OCI-M2 (cell line): ENCODE results near the gene DIP2A.

Experiments used
- DNase-seq: peaks from one replicate; lab custom pipeline; 2025; ENCODE audit not compliant: unreplicated experiment; lab: John Stamatoyannopoulos, UW

Gene DIP2A

GRCh38 chr21:46581780-46582307, 123.2 kb downstream of the DIP2A start:
- DNase-seq: no peak

- no peak for DNase-seq
Measured at GRCh38 chr21:46585191-46585953, 126.7 kb downstream of the DIP2A start.

GRCh38 chr21:46594276-46594675, 135.6 kb downstream of the DIP2A start:
- DNase-seq: no peak

DNA sequence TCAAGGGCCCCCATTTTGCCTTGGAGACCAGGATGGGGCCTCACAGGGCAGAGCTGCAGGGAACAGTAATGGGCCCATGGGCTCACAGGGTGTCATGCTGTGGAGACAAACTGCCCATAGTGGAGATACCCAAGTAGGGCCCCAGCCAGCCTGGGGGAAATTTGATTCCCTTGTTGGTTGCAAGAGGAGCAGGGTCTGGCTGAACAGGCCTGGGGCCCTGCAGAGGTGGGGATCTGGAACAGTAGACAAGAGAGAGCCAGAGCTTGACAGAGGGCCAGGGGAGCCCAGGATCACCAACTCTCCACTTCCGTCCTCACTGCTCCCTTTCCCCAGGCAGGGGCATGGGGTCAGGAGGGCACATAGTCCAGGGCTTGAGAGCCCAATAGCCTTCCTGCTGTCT, 137.5 kb downstream of the DIP2A start:
- DNase-seq: no peak

DNA sequence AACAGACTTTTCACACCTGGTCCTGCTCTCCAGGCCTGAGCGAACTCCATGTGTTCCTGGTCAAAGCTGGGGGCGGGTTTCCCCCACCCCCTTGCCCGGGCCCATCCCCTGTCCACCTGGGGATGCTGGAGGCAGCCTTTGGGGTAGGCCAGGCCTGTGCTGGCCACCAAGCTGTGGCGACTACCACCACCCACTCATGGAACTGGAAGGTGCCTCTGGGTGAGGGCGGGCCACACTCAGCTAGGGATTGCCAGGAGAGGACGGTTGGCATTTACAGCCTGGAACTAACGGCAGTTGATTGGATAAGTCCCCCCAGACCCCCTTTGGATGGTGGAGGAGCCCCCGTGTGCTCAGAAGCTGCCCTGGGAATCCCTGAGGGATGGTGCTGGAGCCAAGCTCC, 138.3 kb downstream of the DIP2A start:
- no peak for DNase-seq

DNA sequence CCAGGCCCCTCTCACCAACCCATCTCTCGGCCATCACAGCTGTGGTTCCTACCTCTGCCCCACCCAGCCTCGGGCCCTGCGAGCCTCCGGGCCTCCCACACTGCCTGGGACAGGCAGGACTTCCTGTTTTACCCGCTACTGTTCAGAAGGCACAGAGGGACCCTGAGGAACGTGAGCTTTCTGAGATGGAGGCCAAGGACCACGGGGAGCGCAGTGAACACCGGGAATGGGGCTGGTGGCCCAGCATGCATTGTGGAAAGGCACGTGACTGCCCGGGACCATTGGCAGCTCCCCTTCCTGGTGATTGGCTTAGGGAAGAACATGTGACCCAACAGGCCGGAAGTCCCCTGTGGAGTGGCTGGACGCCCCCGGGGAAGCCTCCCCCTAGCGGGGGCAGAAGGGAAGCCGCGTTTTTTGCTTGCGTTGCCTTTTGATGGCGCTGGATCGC, 139.2 kb downstream of the DIP2A start:
- DNase-seq: no peak

DNA sequence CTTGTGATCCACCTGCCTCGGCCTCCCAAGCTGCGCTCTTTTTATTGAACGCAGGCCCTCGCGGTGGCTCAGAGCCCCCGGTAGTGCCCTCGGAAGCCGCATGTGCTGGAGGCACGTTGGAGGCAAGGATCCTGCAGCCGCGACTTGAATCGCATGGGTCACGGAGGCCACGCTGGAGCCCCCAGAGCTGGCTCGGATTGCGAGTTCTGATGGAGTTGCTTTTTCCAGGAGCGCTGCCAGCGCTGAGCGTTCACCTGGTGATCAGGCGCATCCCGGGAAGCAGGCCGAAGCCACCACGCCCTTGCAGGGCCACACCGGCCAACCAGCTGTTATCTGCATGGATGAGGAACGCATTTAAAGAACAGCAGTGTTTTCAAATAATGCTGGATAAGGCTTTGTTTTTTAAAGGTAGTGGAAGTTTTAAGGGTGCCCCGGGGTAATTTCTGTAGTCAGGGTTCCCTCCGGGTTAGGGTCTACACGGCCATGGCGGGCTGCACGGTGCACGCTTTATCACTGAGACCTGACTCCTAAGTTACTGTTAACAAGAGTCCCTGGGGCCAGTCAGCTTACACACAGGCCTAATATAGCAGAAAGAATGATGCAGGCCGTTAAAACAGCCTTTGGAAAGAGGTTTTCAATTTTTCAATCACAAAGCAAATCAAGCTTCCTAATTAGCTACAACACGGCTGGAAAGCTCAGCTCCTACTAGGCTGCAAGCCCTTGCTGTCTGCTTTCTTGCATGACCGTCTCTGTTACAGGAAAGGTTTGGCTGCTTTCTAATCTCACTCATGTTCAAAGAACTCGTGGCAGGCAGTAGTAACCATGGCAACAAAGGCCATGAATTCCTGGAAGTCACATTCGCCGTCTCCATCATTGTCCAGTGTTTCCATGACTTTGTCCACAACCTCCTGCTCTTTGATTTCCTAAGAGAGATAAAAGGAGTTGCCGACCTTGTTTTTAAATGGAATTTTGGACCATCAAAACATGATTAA, 140.2 kb downstream of the DIP2A start:
- no peak for DNase-seq

- no peak for DNase-seq
Measured at GRCh38 chr21:46600305-46600704, 141.6 kb downstream of the DIP2A start.

DNA sequence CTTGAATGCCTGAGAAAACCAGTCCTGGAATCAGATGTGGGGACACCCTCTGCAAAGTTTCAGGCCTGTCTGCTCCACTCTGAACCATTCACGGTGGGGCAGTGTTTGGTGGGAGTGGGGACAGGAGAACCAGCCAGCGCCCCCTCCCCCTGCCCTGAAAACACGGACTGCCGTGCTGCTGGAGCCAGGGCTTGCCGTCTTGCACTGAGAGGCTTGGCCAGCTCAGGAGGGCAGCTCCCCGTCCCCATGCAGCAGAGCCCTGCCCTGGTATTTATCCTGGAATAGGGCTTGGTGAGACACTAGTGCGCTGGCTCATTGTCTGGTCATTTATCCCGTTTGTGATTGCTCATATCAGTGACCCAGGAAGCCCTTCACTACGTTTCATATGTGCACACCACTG, 142.3 kb downstream of the DIP2A start:
- DNase-seq: no peak

GRCh38 chr21:46603228-46603627, 144.5 kb downstream of the DIP2A start:
- no peak for DNase-seq

DNA sequence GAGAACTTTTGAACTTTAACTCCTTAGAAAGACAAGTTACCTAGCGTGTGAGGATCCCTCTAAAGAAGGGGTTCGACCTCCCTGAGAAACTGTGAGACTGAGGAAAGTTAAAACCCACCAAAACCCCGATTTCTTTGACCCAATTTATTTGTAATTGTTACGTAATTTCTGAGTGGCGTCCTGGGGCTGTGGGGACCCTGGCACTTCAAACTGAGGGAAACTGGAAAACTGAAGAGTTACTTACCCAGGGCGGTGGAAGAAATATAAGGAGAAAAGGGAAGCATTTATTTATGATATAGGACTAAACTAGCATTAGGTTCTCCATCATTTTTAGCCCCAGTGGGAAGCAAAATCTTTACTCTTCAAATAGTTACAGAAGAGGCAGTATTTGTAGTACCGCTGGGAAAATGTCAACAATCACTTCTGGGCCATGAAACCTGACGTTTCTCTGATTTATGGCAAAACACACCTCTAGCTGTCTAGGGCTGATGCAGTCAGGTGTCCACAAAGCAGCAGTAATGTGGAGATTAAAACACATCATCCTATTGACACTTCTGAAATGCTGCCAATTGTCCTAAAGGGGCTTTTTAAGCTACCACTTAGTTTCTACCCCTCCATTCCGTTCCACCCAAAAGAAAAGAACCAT, 145.8 kb downstream of the DIP2A start:
- no peak for DNase-seq

DNA sequence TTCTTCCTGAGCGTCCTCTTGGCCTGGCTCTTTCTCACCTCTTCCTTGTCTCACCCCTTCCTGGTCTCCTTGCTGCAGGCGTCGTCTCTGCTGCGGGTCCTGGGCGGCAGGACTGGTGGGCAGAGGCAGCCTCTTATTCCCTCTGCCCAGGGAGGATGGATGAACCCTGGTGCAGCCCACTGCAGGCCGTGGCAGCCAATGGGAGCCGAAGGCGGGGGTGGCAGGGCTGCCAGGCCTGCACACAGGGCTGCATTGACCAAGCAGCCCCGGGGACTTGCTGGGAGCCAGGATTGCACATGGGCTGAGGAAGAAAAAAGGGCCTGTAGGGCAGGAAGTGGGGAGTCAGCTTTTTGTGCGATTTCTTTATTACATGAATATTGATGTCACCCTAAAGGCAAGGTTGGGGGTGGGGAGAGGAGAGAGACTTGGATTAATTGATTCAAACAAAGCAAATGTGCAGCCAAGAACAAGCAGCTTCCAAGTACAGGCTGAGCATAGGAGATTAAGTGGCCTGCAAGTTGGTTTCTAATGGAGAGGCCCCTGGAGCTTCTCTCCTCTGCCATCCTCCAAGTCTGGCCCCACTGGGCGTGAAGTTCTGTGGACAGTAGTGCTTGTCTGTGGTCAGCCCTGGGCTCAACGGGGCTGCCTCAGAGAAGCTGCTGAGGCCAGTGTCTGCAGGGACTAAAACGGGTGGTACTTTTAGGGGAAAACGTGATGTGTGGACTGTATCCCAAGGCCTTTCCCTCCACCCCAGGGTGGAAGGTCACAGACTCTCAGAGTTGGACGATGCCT, 146.5 kb downstream of the DIP2A start, which contains the start of gene S100B:
Gene S100B, minus strand, starts transcription at position 108 of the 792 bp plus-strand sequence. CDS start 2,667 bp downstream, outside the sequence.
- no peak for DNase-seq

DNA sequence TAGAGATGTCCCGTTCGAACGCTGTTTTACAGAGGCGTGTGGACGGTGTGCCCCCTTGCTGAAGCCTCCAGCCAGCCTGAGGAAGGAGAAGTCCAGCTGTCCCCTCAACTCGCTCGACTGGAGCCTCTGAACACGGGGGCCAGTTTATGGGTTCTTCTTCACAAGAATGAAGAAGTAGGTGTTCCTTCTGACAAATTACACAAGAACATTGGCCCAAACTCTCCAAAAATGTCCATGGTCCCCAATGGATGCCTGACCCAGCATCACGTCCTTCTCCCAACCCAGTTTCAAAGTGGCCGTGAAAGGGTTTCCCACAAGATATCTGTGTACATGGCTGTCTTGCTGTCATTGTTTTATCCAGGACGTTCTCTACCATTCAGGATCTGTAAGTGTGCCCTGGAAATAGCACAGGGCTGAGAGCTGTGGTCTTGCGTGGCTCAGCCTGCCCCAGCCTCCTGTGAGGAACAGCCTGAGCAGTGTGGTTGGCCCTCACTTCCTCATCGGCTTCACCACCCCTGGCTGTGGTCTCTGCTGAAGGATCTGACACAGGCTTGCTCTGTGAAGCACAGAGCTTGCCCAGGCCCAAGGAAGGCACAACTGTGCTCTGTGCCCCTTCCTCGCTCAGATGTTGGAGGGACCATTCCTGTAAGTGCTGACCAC, 147.2 kb downstream of the DIP2A start:
- no peak for DNase-seq

- no peak for DNase-seq
Measured at GRCh38 chr21:46606427-46606813, 147.7 kb downstream of the DIP2A start.

GRCh38 chr21:46607636-46608035, 148.9 kb downstream of the DIP2A start:
- DNase-seq: no peak

- no peak for DNase-seq
Measured at GRCh38 chr21:46608672-46609111, 150.0 kb downstream of the DIP2A start.

- no peak for DNase-seq
Measured at GRCh38 chr21:46610018-46610701, 151.5 kb downstream of the DIP2A start.

GRCh38 chr21:46613391-46613790, 154.7 kb downstream of the DIP2A start:
- no peak for DNase-seq

GRCh38 chr21:46616050-46616449, 157.4 kb downstream of the DIP2A start:
- no peak for DNase-seq
